ENCODE data around the gene ARHGEF7.
A peak's percentile ranks its signal among the peaks of the same experiment; 100 is the strongest.

The ARHGEF7 gene

DNA sequence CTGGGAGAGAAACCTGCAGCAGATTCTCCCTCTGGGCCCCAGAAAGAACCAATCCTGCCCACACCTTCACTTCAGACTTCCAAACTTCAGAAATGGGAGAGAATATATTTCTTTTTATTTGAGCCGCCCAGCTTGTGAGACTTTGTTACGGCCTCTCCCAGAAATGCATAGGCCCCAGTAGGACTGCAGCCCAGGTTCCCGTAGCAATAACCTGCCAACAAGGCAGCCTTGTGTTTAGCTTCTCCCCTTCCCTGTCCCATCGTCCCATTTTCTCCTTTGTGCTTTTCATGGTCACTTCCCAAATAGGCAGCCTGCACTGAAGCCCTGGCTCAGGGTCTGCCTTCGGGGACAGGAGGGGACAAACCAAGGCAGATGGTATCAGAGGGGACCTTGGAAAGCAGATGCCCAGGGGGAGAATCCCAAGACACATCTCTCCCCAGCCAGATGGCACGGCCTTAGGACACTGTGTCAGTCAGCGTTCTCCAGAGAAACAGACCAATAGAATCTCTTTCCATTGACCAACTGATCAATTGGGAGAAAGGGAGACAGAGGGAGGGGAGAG, 3.7 kb upstream of the ARHGEF7 start:
- DNase-seq (ENCODE audit: low spot score) = no peak

DNA sequence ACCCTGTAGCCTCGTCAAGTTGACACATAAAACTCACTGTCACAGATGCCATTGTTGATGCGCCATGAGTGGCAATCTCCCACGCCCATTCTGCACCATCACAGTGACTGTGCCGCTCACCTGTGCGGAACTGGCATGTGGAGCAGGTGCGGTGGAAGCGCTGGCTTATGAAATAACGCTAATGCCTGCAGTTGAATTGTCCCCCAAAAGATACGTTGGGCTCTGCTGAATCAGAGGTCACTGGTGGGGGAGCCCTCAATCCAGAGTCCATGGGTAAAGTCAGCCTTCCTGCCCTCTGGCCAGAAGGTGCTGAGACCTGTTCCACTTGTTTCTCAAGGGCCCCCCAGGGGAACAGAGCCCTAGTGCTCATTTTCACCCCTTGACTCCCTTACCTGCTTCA, 2.9 kb upstream of the ARHGEF7 start:
- DNase-seq (ENCODE audit: low spot score) = no peak

DNA sequence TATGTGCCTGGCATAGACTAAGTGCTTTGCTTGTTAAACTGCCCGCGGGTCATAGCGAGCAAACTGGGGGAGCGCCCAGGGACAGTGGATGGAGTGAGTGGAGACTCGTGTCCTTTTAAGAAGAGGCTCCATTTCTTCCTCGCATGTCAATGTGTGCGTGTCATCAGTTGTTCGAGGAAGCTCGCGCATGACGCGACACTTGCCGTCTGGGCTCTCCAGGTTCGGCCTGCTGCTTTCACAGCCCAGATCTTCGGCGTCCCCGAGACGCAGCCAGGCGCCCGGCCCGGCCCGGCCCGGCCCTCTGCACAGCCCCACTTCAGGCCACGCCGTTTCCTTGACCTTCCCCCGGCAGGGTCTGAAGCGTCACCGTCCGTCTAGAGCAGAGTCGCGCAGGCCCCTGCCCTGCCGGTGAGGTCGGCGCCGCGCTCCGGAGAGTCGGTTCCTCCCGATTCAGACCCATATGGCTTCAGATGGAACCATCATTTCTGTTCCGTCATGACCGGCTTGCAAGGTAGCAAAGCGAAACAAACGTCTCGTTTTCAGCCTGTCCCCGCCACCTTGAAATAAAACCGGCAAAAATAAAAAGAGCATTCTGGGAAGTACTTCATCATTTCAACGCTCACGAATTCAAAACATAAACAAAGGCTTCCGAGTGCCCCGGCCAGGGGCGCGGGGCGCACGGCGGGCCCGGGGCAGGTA, 599 bp upstream of the ARHGEF7 start:
- peak; percentile 66 for DNase-seq (ENCODE audit: low spot score)

DNA sequence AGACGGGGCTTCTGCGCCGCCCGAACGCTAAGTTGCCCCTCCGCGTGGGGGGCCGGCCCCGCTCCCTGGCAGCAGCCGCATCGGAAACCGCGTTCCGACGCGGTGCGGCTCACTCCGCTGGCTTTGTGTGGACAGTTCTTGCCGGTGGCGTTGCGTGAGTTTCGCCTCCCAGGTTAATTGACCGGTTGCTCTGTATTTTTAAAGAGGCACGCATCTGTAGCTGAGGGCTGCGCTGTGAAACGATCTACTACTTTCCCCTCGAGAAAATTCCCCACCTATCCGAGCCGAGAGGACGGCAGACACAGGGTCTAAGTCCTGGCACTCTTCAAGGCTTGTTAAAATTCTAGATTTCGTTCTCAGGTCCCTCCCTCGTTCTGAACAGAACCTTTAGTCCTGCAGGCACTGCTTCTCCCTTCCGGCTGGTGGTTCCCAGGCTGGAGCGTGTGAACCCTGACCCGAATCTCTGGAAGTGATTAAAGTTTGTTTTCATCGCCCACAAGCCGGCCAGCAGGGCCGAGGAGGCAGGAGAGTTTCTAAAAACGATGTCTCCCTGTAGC, 933 bp downstream of the ARHGEF7 start:
- peak; percentile 64 for DNase-seq (ENCODE audit: low spot score)

DNA sequence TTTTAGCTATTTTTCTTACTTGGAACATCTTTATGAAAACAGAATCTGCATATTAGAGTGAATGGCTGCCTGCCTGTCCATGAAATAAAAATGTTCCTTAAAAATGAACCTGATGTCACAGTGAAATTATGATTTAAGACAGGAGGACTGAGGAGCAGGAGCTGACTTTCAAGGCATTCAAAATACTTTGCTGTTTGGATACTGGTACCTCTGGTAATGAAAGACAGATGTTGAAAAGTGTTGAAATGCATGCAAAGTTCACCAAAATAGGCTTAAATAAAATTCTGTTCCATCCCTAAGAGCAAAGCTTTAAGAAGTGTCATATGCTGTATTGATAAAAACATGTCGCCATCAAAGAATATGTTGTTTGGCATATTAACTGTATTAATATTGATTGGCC, 1.7 kb downstream of the ARHGEF7 start:
- DNase-seq (ENCODE audit: low spot score) = no peak

DNA sequence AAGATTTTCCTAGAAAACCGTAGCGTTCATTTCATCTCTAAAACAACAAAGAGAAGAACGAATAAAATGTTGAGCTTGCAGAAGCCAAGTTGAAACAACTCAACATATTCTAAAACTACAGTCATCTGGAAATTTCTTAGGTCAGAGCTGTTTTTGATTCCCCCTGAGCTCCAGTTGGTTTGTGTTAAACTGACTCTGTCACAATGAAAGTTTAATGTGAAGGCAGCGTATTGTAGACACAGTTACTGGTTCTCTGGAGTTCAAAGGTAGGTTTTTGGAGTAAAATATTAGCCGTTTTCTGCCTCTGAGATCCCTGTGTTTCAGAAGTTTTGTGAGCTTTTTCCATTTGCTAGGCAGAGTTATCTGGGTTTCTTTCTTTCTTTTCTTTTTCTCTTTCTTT, 2.2 kb downstream of the ARHGEF7 start:
- DNase-seq (ENCODE audit: low spot score) = no peak

DNA sequence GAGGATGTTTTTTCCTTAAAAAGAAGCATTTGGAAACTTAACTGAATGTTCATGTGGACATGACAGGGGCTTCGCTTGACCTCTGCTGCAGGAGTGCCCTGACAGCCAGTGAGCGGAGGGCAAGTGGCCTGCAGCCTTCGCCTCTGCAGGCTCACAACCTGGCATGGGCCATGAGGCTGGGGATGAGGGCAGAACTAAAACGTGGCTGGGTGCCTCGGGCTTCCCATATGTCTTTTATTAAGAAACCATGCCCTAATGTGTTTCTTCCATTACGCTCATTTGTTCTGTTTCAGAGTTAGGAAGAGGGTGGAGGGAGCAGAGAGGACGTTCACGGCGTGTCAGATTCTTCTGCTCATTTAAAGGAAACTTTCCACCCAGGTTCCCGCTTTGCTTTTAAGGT, 2.9 kb downstream of the ARHGEF7 start:
- DNase-seq (ENCODE audit: low spot score) = no peak

DNA sequence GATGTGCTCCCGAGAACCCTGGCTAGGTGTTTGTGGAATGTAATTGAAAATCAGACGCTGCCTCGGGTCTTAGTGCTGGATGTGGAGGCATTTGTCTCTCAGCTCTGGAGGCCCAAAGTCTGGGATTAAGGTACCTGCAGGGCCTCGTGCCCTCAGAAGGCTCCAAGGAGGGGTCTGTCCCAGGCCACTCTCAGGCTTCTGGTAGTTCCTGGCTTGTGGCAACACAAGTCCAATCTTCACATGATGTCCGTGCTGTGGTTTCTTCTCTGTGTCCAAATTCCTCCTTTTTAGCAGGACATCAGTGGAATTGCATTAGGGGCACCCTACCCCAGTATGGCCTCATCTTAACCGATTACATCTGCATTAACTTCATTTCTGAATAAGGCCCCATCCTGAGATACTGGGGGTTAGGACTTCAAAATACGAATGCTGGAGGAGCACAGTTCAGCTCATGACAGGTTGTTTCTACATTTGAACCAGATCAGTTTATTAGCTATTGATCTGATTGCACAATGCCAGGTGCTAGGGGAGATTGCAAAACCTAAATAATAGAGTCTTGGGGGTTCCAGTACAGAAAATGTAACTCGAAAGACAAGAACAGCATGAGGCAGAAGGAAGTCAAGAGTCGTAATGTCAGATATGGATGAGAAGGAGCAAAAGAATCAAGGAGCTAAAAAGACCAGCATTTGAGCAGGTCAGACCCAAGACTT, 3.9 kb downstream of the ARHGEF7 start:
- DNase-seq (ENCODE audit: low spot score) = no peak

DNA sequence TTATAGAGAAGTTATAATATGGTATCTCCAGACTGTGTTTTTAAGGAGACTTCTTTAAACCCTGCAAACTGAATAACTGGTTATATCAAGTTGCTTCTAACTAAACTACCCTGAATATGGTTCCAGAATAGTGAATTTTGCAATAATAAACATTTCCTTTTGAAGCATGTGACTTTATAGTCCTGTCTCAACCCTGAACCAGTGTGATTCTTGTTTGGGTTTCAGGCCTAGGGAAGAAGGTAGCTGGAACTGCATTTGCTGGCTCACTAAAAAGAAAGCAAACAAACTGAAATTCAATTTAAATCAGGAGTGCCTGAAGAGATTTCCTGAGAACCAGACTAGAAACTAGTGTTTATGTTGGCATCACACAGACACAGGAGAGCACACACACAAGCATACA, 4.9 kb downstream of the ARHGEF7 start:
- no peak for DNase-seq (ENCODE audit: low spot score)

DNA sequence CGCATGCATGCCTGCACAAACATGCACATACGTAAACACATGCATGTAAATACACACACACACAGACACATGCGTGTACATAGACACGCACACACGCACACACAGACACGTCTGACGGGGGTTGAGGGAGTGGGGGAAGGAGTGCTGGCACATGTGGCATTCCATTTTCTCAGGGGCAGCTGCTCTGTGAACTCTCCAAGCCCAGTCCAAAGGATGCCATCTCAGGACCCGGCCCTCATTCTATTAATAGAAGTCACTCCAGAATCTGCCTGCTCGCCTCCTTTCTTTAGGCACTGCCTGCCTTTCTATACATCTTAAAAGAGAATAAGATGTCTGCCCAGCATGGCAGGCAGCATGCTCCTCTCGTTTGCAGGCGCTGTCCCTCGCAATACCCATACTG, 5.3 kb downstream of the ARHGEF7 start:
- DNase-seq (ENCODE audit: low spot score) = no peak

DNA sequence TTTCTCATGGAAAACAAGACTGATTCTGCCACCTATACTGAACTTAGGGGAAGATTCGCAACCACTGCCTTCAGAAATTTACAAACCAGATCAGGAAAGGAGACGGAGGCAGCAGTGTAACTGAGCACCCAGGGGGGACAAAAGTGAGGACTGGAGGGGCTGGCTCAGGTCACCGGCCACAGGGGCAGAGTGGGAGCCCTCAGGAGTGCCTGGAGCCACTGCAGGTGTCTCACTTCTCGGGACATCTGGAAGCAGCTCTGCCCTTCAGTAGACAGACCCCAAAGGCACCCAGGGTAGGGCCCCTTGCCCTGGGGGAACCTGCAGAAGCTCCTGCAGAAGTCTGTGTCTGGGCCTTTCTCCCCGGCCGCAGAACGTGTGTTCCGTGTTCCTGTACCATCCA, 5.8 kb downstream of the ARHGEF7 start:
- DNase-seq (ENCODE audit: low spot score) = no peak

DNA sequence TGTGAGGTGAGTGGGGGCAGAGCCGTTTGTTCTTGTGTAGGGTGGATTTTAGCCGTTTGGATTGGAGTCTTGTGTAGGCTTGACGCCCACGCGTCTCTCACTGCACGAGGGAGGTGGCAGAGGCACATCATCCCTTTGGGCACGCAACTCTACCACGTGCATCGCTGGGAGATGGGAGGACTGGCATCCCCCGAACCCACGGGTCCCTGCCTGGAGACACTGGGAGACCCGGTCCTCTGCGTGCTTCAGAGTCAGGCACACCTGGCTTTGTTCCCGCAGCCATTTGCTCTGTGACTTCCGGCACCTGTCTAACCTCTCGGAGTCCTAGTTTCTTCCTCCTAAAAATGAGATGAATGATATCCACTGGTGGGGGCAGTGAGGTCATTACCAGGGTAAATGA, 6.4 kb downstream of the ARHGEF7 start:
- DNase-seq (ENCODE audit: low spot score) = no peak

DNA sequence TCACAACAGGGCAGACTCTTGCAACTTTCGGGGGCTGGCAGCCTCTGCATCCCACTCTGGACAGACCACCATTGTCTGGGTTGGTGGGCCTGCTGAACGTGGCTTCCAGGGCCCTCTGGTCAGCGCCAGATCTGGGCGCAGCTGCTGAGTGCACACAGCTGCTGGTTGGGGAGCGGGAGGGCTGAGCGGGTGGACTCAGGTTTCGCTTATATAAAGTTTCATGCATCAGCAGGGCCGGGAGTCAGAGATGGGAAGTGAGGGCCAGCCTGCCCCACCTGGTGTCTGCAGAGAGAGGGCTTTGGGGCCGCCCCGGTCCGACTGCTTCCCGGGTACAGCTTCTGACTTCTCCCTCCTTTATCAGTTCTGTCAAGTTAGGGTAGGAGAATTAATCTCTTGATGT, 6.9 kb downstream of the ARHGEF7 start:
- no peak for DNase-seq (ENCODE audit: low spot score)

DNA sequence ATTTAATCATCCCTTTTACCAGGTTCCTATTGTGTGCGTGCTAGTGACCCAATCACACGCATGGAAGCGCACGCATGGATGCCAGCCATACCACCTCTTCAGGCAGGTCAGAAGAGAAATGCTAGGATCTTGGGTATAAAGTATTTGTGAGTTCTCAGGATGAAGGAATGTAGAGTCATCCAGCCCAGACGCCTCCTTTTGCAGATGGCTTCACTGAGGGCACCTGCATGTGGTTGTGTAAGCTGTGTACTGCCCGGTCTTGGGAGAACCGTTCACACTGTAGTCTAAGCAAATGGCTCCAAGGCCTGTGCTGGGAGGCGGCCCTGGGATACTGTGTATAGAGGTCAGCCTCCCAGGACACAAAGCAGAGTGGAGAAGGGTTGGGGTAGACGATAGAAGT, 7.5 kb downstream of the ARHGEF7 start:
- DNase-seq (ENCODE audit: low spot score) = no peak

DNA sequence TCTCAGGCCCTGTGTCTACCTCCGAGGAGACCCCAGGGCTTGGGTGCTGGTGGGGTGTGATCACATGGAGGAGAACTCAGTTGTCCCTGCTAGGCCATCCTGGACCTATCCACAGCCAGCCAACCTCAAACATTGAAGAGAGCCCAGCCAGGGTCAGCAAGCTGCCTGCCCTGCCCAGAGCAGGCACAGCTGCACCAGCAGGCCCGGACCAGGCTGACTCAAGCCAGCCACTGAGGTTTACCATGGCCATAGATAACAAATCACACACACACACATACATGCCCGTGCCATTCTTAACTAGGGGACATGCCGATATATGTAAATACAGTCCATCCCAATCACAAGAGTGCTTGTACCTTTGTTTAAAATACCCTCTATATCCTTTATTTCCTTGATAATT, 8.1 kb downstream of the ARHGEF7 start:
- DNase-seq (ENCODE audit: low spot score) = no peak

DNA sequence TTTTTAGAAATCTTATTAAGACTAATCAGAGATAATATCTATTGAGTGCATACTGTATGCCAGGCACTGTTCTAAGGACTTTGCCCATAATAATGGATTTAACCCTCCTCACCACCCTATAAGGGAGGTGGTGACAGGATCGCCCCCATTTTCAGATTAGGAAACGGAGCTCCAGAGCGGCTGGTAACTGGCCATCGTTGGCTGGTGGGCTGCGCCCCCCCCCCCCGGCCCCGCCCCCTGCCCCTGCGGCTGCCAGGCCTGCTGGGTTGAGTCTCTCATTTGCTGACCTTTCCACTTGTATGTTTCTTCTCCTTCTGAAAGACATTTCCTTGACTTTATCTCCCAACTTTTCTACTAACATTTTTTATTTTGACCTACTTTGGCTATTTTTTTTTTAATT, 8.5 kb downstream of the ARHGEF7 start:
- no peak for DNase-seq (ENCODE audit: low spot score)

DNA sequence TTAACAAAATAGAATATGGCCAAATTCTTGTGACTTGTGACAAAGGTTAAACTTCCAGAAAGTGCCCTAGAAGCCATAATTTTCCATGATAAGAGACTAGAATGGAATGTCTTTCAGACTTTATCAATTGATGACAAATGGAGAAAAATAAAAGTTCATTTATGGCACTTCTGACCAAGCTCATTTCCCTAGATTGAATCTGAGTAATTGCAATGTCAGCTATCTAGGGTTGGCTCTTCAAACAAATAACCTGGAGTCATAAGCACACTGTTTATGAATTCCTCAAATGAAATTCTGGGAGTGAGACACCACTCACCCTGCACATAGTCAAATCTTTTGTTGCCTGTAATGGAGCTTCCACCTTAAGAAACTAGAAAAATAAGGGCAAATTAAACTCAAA, 11.4 kb downstream of the ARHGEF7 start:
- DNase-seq (ENCODE audit: low spot score) = no peak

DNA sequence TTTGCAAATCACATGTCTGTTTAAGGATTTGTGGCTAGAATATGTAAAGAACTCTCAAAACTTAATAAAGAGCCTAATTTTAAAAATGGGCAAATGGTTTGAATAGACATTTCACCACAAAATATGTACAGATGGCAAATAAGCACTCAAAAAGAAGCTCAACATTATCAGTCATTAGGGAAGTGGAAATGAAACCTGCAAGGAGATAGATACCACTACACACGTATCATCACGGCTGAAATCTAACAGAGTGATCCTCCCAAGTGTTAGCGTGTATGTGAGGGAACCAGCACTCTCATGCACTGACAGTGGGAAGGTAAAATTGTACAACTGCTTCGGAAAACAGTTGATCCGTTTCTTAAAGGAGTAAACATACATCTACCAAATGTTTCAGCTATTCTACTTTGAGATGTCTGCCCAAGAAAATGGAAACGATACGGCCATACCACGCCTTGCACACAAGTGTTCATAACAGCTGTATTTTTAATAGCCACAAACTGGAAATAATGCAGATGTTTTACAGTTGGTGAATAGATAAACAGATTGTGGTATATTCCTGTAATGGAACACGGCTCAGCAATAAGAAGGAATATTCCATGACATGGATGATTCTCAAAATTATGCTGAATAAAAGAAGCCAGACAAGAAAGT, 14.5 kb downstream of the ARHGEF7 start:
- no peak for DNase-seq (ENCODE audit: low spot score)

DNA sequence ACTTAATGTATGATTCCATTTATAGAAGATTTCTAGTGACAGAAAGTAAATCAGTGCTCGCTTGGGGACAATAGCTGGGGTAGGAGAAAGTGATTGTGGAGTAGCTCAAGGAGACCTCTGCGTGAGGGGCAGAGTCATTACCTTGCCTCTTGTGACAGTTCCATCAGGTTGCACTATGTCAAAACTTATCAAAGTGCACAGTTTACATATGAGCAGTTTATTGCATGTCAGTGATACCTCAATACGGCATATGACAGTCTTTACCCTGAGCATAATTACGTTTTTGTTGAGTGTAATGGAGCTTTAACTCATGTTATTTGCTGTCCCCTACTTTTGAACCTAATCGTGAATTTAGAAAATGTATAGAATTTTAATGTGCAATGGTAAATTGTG, 15.0 kb downstream of the ARHGEF7 start:
- DNase-seq (ENCODE audit: low spot score) = no peak

DNA sequence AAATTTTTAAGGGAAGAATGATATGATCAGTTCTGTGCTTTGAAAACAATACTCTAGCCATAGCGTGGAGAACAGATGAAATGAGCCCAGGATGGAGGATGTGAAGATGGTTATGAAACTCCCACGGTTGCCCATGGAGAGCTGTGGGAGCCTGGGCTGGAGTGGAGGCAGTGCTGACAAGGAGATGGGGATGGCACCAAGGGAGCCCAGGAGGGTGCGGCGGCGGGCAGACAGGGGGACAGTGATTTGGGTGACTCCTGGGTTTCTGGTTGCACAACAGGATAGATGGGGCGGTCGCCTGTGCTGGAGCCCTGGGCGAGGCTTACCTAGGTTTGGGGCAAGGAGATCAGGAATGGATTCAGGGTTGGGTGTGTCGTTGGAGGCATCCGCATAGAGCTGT, 15.9 kb downstream of the ARHGEF7 start:
- no peak for DNase-seq (ENCODE audit: low spot score)

DNA sequence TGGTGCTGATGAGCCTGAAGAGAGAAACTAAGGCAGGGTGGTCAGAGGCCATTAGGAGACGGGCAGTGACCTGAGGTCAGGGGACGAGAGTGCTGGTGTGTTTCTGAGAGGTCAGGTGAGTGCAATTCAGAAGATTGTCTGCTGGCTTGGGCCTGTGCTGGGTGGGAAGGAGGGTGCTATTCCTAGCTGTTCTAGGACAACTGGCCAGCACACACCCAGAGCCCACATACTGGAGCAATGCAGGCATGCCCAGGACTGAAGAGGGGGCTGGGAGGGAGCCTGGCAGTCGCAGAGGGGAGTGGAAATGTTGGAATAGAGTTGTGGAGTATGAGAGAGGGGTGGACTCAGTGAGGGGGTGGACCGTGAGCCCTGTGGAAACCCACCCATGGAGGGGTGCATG, 16.5 kb downstream of the ARHGEF7 start:
- no peak for DNase-seq (ENCODE audit: low spot score)

DNA sequence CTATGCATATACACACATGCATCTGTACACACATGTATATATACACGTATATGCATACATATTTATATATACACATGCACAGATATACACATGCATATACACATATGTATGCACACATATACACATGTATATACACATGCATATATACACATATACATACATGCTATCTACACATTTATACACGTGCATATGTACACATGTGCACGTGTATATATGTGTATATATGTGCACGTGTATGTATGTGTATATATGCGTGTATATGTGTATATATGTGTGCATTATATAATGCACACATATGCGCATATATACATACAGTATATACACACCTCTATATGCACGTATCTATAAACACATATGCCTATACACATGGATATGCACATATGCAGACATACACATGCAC, 17.8 kb downstream of the ARHGEF7 start:
- no peak for DNase-seq (ENCODE audit: low spot score)

DNA sequence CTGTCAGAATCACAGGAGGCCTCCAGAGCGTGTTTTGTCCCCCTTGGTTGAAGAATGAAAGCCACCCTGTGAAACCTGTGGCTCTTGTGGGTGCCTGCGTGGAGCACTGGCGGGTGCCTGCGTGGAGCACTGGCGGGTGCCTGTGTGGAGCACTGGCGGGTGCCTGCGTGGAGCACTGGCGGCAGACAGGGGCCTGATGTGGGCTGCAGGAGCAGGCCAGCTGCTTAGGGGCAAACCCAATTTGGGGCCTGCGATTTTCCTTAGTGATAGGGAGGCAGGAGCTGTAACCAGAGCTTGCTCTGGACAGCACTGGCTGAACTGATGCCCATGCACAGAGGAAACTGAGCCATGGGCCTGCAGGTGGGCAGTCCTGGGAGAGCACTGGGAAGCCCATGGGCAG, 24.3 kb downstream of the ARHGEF7 start:
- DNase-seq (ENCODE audit: low spot score) = no peak
